PC-3 (cell line): ENCODE measurements around the gene TGFBR3. TPM values are rescaled to one million over a fixed set of nuclear protein-coding genes. Genes with fewer than 3 reads are reported as not detected.

Source experiments
- ATAC-seq: fragments of 200-7000 bp; cut with Tn5 transposase; 2 replicates; pipeline ENCODE4 v1.9.1; 2020; ENCODE audit warnings: mild to moderate bottlenecking, moderate library complexity
- BruUV-seq: library from RNA; stranded (reverse); fragments of 400-500 nt; replicated peaks from 2 replicates; lab custom pipeline; 2021; lab: Mats Ljungman, UMichigan
- CTCF ChIA-PET: fragments of 300-600 bp; sonication (Branson Sonifier 250); formaldehyde crosslinking; loops from one replicate; lab custom pipeline; 2022; ENCODE audit warnings: antibody characterized with exemption; lab: Charles Lee
- POLR2A ChIA-PET: fragments of 300-600 bp; sonication (Branson Sonifier 250); formaldehyde crosslinking; loops from one replicate; lab custom pipeline; 2022; ENCODE audit warnings: antibody characterized with exemption; ENCODE audit not compliant: unreplicated experiment; lab: Charles Lee
- DNase-seq: peaks from one replicate; pipeline ENCODE4 v3.0.0-alpha.2; 2015
- H2AFZ ChIP-seq: fragments of 300-600 bp; sonication (generic); 2 replicates; pipeline ENCODE4 v1.6.0; 2016; ENCODE audit warnings: antibody characterized with exemption, low read length
- H3F3A ChIP-seq: fragments of 300-600 bp; sonication (generic); one replicate; pipeline ENCODE4 v1.6.0; 2017; ENCODE audit warnings: antibody characterized with exemption, low read length, control low read depth, mild to moderate bottlenecking; ENCODE audit not compliant: unreplicated experiment
- H3K27ac ChIP-seq: fragments of 300-600 bp; sonication (generic); 2 replicates; pipeline ENCODE4 v1.5.1; 2016; ENCODE audit warnings: mild to moderate bottlenecking, low read length
- H3K27me3 ChIP-seq: fragments of 300-600 bp; sonication (generic); 2 replicates; pipeline ENCODE4 v1.6.1; 2016; ENCODE audit warnings: low read length, mixed read lengths
- H3K36me3 ChIP-seq: fragments of 300-600 bp; sonication (generic); 2 replicates; pipeline ENCODE4 v1.6.1; 2016; ENCODE audit warnings: low read depth, mixed run types, low read length, mixed read lengths
- H3K4me1 ChIP-seq: fragments of 300-600 bp; sonication (generic); 2 replicates; pipeline ENCODE4 v1.5.1; 2016; ENCODE audit warnings: low read length; ENCODE audit not compliant: insufficient read depth
- H3K4me2 ChIP-seq: fragments of 300-600 bp; sonication (generic); 2 replicates; pipeline ENCODE4 v1.6.0; 2016; ENCODE audit warnings: low read length
- H3K4me3 ChIP-seq: fragments of 300-600 bp; sonication (generic); 2 replicates; pipeline ENCODE4 v1.5.1; 2016; ENCODE audit warnings: mild to moderate bottlenecking, low read length, mixed read lengths
- H3K79me2 ChIP-seq: fragments of 300-600 bp; sonication (generic); 2 replicates; pipeline ENCODE4 v1.6.1; 2017; ENCODE audit warnings: low read length, mixed read lengths
- H3K9ac ChIP-seq: fragments of 300-600 bp; sonication (generic); 2 replicates; pipeline ENCODE4 v1.6.0; 2016; ENCODE audit warnings: mild to moderate bottlenecking, low read length
- H3K9me2 ChIP-seq: fragments of 300-600 bp; sonication (generic); replicated peaks from 2 replicates; pipeline ENCODE4 v1.6.1; 2016; ENCODE audit warnings: mixed run types, low read length, mixed read lengths
- H3K9me3 ChIP-seq: fragments of 300-600 bp; sonication (generic); 2 replicates; pipeline ENCODE4 v1.6.1; 2016; ENCODE audit warnings: low read length, mixed read lengths
- H4K20me1 ChIP-seq: fragments of 300-600 bp; sonication (generic); 2 replicates; pipeline ENCODE4 v1.6.1; 2016; ENCODE audit warnings: low read length, mixed read lengths
- EZH2 ChIP-seq: fragments of 300-600 bp; sonication (generic); IDR thresholded peaks from one replicate; pipeline ENCODE4 v1.6.1; 2017; ENCODE audit warnings: antibody characterized with exemption, mild to moderate bottlenecking, low read length; ENCODE audit not compliant: unreplicated experiment
- EZH2phosphoT487 ChIP-seq: fragments of 300-600 bp; sonication (generic); IDR thresholded peaks from 2 replicates; pipeline ENCODE4 v1.6.1; 2018; ENCODE audit warnings: mild to moderate bottlenecking, antibody characterized with exemption, low read length, borderline replicate concordance
- intact Hi-C: fragments of 100-400 bp; cut with micrococcal nuclease; formaldehyde crosslinking; loops from 2 replicates; pipeline ENCODE4 v1.9.0; 2023
- total RNA-seq: library from RNA; depleted of rRNA; stranded (reverse); fragments of >200 nt; gene quantifications from 2 replicates; pipeline ENCODE4 v1.2.3, GENCODE V29; 2014
- TF ChIP-seq, protein P1 (sequence below): fragments of 300-600 bp; sonication (generic); conservative IDR thresholded peaks from 2 replicates; pipeline ENCODE4 v1.5.1; 2017; ENCODE audit warnings: antibody characterized with exemption, low read depth, mild to moderate bottlenecking, low read length

Gene TGFBR3
- total RNA-seq, 1 experiment from 2014 or later: 2.8 TPM

GRCh38 chr1:91701472-91701869 lies 184.5 kb downstream of the TGFBR3 start:
- H2AFZ ChIP-seq: no peak overlapping the region
- DNase-seq (no peak), ATAC-seq (no peak)
- H3K36me3 ChIP-seq: no peaks in the 10 kb centered on the region
- H3K4me2 ChIP-seq: no peak overlapping the region
- H3K9ac ChIP-seq: no peak overlapping the region
- TF ChIP-seq EZH2 (no peak), EZH2phosphoT487 (no peak)
- TF ChIP-seq, protein P1, sequence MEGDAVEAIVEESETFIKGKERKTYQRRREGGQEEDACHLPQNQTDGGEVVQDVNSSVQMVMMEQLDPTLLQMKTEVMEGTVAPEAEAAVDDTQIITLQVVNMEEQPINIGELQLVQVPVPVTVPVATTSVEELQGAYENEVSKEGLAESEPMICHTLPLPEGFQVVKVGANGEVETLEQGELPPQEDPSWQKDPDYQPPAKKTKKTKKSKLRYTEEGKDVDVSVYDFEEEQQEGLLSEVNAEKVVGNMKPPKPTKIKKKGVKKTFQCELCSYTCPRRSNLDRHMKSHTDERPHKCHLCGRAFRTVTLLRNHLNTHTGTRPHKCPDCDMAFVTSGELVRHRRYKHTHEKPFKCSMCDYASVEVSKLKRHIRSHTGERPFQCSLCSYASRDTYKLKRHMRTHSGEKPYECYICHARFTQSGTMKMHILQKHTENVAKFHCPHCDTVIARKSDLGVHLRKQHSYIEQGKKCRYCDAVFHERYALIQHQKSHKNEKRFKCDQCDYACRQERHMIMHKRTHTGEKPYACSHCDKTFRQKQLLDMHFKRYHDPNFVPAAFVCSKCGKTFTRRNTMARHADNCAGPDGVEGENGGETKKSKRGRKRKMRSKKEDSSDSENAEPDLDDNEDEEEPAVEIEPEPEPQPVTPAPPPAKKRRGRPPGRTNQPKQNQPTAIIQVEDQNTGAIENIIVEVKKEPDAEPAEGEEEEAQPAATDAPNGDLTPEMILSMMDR: no peak
- H4K20me1 ChIP-seq: no peaks in the 10 kb centered on the region
- H3K27me3 ChIP-seq: no peaks in the 10 kb centered on the region
- ChIA-PET CTCF (no interaction called here), POLR2A (no interaction called here)
- no peaks in the 10 kb centered on the region for H3K79me2 ChIP-seq
- H3F3A ChIP-seq: no peaks in the 10 kb centered on the region
- no peak overlapping the region for H3K27ac ChIP-seq
- no peaks in the 10 kb centered on the region for H3K4me1 ChIP-seq
- no peaks in the 10 kb centered on the region for H3K9me3 ChIP-seq
- H3K4me3 ChIP-seq: no peak overlapping the region
- H3K9me2 ChIP-seq: no peaks in the 10 kb centered on the region
- BruUV-seq: no TSS peak
- intact Hi-C loops: no loop called here

- no peaks in the 10 kb centered on the region for H3K27me3 ChIP-seq
- no peaks in the 10 kb centered on the region for H3K4me1 ChIP-seq
- intact Hi-C loops: no loop called here
- no peak overlapping the region for H2AFZ ChIP-seq
- ChIA-PET CTCF (no interaction called here), POLR2A (no interaction called here)
- TF ChIP-seq EZH2 (no peak), EZH2phosphoT487 (no peak)
- TF ChIP-seq, protein P1: no peak
- no peak overlapping the region for H3K27ac ChIP-seq
- no peaks in the 10 kb centered on the region for H3K79me2 ChIP-seq
- no peaks in the 10 kb centered on the region for H3K36me3 ChIP-seq
- DNase-seq: no peak
- H3K4me3 ChIP-seq: no peak overlapping the region
- ATAC-seq: no peak
- no peaks in the 10 kb centered on the region for H3K9me2 ChIP-seq
- H3K9ac ChIP-seq: no peak overlapping the region
- no peaks in the 10 kb centered on the region for H3K9me3 ChIP-seq
- H4K20me1 ChIP-seq: no peaks in the 10 kb centered on the region
- H3F3A ChIP-seq: no peaks in the 10 kb centered on the region
- BruUV-seq: no TSS peak
- H3K4me2 ChIP-seq: no peak overlapping the region
These were observed 185.0 kb downstream of the TGFBR3 start for GRCh38 chr1:91700771-91701471.

- no peaks in the 10 kb centered on the region for H3K36me3 ChIP-seq
- ChIA-PET CTCF (no interaction called here), POLR2A (no interaction called here)
- no peak overlapping the region for H3K27ac ChIP-seq
- H3K4me1 ChIP-seq: no peaks in the 10 kb centered on the region
- intact Hi-C loops: no loop called here
- H3K79me2 ChIP-seq: no peaks in the 10 kb centered on the region
- H3F3A ChIP-seq: no peaks in the 10 kb centered on the region
- H3K9ac ChIP-seq: no peak overlapping the region
- no TSS peak for BruUV-seq
- TF ChIP-seq, protein P1: peak; percentile 33; the same call in 1 of the 2 replicates
- TF ChIP-seq EZH2: no peak
- TF ChIP-seq EZH2phosphoT487: no peak
- H3K9me3 ChIP-seq: no peaks in the 10 kb centered on the region
- no peaks in the 10 kb centered on the region for H4K20me1 ChIP-seq
- H2AFZ ChIP-seq: no peak overlapping the region
- DNase-seq: no peak
- no peak for ATAC-seq
- H3K9me2 ChIP-seq: no peaks in the 10 kb centered on the region
- no peak overlapping the region for H3K4me2 ChIP-seq
- no peaks in the 10 kb centered on the region for H3K27me3 ChIP-seq
- no peak overlapping the region for H3K4me3 ChIP-seq
These were observed 185.6 kb downstream of the TGFBR3 start for GRCh38 chr1:91700332-91700731.
